ENCODE measurements around the gene LYPD4. TPM values are rescaled to one million over a fixed set of nuclear protein-coding genes. Genes with fewer than 3 reads are reported as not detected.

The LYPD4 gene
- polyA plus RNA-seq, 2 of the 4 experiments (the other 2 are of a cell fraction), result not detected

DNA sequence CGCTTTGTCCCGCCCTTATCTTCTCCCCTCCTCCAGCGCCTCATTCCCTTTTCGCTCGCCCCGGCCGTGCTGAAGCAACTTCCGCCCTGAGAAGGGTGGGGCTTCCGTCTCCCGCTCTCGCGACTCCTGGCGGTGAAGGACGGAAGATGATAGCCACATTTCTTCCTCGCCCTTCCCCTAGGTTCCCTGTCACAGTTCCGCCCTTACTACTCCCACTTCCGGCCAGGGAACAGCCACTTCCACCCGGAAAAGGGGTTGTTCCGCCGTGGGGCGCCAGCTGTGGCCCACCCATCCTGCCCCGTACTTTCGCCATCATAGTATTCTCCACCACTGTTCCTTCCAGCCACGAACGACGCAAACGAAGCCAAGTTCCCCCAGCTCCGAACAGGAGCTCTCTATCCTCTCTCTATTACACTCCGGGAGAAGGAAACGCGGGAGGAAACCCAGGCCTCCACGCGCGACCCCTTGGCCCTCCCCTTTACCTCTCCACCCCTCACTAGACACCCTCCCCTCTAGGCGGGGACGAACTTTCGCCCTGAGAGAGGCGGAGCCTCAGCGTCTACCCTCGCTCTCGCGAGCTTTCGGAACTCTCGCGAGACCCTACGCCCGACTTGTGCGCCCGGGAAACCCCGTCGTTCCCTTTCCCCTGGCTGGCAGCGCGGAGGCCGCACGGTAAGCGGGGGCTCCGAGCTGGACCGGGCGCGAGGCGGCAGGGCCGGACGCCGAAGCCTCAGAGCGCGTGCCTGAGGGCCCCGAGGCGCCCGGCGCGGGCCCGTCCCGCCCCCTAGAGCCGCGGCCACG lies 15.3 kb upstream of the LYPD4 start, which contains the start of gene RPS19 (continued):
- TF ChIP-seq CHD4 (IDR thresholded peaks at IDR 0.05; ENCODE audit: borderline replicate concordance) (peak; percentile 57; the same call in 1 of the 2 replicates), ZSCAN20 (CRISPR knock-in tag; IDR thresholded peaks at IDR 0.05) (no peak), HDAC2 (IDR thresholded peaks at IDR 0.05) (no peak), ELK1 (IDR thresholded peaks at IDR 0.05; ENCODE audit: low read depth, low read length) (0 out of 2 replicates have a peak, but pooled peaks have one; percentile 63), FOSL2 (IDR thresholded peaks at IDR 0.05) (no peak), FOSL2 (CRISPR knock-in tag; IDR thresholded peaks at IDR 0.05) (no peak), EP300 (IDR thresholded peaks at IDR 0.05) (peak in 1 of 2 experiments; percentile 13; a peak in 1 of 5 replicates), RAD21 (conservative IDR thresholded peaks at IDR 0.05 in 1 of 2, IDR thresholded peaks at IDR 0.05 in 1 of 2) (no peak; a peak in 1 of 5 replicates), JUN (IDR thresholded peaks at IDR 0.05) (peak; percentile 98 to 100), MAZ (IDR thresholded peaks at IDR 0.05; ENCODE audit: borderline replicate concordance, low read depth, low read length) (peak; percentile 93; the same call in 1 of the 2 replicates), HOXB13 (CRISPR knock-in tag; IDR thresholded peaks at IDR 0.05; ENCODE audit: low read depth) (no peak), ESRRA (IDR thresholded peaks at IDR 0.05; ENCODE audit: borderline replicate concordance, low read length) (no peak; the same call in 1 of the 2 replicates), HOXA7 (CRISPR knock-in tag; IDR thresholded peaks at IDR 0.05) (no peak), ZFP36 (IDR thresholded peaks at IDR 0.05; ENCODE audit: borderline replicate concordance, partially characterized antibody) (no peak), NFE2L2 (conservative IDR thresholded peaks at IDR 0.05; ENCODE audit: low read length) (0 out of 2 replicates have a peak, but pooled peaks have one; percentile 2), EHF (CRISPR knock-in tag; IDR thresholded peaks at IDR 0.05) (no peak; the same call in 1 of the 2 replicates), CBX8 (IDR thresholded peaks at IDR 0.05) (no peak), TP53 (CRISPR knock-in tag; IDR thresholded peaks at IDR 0.05) (peak; percentile 99; the same call in 1 of the 2 replicates), MYC (IDR thresholded peaks at IDR 0.05; ENCODE audit: borderline replicate concordance, low read length) (peak; percentile 99), JUNB (IDR thresholded peaks at IDR 0.05) (no peak), RFX5 (IDR thresholded peaks at IDR 0.05) (peak; percentile 41; the same call in 1 of the 2 replicates), MAFK (IDR thresholded peaks at IDR 0.05; ENCODE audit: partially characterized antibody) (no peak), POLR2AphosphoS2 (conservative IDR thresholded peaks at IDR 0.05; ENCODE audit: low read length) (no peak), PBX3 (IDR thresholded peaks at IDR 0.05) (peak; percentile 10; the same call in 1 of the 2 replicates), ZNF302 (CRISPR knock-in tag; IDR thresholded peaks at IDR 0.05) (no peak)
- TF ChIP-seq, protein P1, sequence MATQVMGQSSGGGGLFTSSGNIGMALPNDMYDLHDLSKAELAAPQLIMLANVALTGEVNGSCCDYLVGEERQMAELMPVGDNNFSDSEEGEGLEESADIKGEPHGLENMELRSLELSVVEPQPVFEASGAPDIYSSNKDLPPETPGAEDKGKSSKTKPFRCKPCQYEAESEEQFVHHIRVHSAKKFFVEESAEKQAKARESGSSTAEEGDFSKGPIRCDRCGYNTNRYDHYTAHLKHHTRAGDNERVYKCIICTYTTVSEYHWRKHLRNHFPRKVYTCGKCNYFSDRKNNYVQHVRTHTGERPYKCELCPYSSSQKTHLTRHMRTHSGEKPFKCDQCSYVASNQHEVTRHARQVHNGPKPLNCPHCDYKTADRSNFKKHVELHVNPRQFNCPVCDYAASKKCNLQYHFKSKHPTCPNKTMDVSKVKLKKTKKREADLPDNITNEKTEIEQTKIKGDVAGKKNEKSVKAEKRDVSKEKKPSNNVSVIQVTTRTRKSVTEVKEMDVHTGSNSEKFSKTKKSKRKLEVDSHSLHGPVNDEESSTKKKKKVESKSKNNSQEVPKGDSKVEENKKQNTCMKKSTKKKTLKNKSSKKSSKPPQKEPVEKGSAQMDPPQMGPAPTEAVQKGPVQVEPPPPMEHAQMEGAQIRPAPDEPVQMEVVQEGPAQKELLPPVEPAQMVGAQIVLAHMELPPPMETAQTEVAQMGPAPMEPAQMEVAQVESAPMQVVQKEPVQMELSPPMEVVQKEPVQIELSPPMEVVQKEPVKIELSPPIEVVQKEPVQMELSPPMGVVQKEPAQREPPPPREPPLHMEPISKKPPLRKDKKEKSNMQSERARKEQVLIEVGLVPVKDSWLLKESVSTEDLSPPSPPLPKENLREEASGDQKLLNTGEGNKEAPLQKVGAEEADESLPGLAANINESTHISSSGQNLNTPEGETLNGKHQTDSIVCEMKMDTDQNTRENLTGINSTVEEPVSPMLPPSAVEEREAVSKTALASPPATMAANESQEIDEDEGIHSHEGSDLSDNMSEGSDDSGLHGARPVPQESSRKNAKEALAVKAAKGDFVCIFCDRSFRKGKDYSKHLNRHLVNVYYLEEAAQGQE (IDR thresholded peaks at IDR 0.05), result peak; percentile 99
- TF ChIP-seq, protein P2, sequence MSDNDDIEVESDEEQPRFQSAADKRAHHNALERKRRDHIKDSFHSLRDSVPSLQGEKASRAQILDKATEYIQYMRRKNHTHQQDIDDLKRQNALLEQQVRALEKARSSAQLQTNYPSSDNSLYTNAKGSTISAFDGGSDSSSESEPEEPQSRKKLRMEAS (IDR thresholded peaks at IDR 0.05), result peak; percentile 91
- TF ChIP-seq, protein P3, sequence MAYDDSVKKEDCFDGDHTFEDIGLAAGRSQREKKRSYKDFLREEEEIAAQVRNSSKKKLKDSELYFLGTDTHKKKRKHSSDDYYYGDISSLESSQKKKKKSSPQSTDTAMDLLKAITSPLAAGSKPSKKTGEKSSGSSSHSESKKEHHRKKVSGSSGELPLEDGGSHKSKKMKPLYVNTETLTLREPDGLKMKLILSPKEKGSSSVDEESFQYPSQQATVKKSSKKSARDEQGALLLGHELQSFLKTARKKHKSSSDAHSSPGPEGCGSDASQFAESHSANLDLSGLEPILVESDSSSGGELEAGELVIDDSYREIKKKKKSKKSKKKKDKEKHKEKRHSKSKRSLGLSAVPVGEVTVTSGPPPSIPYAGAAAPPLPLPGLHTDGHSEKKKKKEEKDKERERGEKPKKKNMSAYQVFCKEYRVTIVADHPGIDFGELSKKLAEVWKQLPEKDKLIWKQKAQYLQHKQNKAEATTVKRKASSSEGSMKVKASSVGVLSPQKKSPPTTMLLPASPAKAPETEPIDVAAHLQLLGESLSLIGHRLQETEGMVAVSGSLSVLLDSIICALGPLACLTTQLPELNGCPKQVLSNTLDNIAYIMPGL (CRISPR knock-in tag; IDR thresholded peaks at IDR 0.05; ENCODE audit: borderline replicate concordance), result no peak
